ENCODE results near the gene KRTAP5-2. TPM values are rescaled to one million over a fixed set of nuclear protein-coding genes. Genes with fewer than 3 reads are reported as not detected.
A peak's percentile ranks its signal among the peaks of the same experiment; 100 is the strongest.

KRTAP5-2 gene
- total RNA-seq, 4 donors from 2014 or later = not detected

DNA sequence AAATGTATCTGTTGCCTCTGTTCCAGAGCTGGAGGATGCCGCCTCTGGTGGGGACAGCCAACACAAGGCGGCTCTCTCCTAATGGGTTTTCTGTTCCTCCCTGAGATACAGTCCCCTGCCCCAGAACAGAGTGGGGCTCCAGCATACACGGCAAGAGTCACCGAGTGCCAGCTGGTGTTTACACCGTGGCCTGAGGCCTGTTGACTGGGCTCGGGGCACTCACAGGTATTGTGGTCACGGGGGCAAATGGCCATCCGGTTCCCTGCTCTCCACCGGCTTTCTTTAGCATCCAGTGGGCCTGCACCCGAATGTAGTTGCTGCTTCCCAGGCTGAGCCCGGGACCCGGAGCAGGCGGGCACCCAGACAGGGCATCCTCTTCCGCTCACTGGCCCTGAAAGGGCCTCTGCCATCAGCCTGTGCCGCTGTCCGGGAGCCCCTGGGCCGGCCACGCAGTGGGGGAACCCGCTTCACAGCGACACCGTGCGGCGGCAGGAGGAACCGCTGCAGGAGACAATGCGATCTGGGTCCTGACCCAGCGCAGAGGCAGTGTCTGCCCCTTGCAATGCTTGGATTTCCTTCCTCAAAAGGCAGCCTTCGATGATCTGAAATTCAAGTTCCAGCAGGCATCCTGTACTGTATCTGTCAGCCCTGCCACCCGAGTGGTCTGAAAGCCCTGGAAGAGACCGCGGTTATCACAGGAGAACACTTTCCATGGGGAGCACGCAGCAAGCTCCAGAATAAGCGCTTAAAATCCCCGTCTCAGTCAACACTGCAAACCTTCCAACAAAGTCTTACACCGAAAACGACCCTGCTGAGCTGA, 30.6 kb upstream of the KRTAP5-2 start:
- Histone ChIP-seq H3K27me3 (peaks cover 74% of the 10 kb centered on the region), H3K27ac (no peak overlapping the region), H3K36me3 (no peaks in the 10 kb centered on the region), H3K4me1 (peaks cover 0 to 6% (median 0%) of the 10 kb centered on the region in 3 donors), H3K4me3 (no peak overlapping the region), H3K9me3 (no peaks in the 10 kb centered on the region)
- TF ChIP-seq, protein P1, sequence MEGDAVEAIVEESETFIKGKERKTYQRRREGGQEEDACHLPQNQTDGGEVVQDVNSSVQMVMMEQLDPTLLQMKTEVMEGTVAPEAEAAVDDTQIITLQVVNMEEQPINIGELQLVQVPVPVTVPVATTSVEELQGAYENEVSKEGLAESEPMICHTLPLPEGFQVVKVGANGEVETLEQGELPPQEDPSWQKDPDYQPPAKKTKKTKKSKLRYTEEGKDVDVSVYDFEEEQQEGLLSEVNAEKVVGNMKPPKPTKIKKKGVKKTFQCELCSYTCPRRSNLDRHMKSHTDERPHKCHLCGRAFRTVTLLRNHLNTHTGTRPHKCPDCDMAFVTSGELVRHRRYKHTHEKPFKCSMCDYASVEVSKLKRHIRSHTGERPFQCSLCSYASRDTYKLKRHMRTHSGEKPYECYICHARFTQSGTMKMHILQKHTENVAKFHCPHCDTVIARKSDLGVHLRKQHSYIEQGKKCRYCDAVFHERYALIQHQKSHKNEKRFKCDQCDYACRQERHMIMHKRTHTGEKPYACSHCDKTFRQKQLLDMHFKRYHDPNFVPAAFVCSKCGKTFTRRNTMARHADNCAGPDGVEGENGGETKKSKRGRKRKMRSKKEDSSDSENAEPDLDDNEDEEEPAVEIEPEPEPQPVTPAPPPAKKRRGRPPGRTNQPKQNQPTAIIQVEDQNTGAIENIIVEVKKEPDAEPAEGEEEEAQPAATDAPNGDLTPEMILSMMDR (IDR thresholded peaks at IDR 0.05) = peak; percentile 66 to 91 (median 79)
- no peak for TF ChIP-seq EP300 (IDR thresholded peaks at IDR 0.05)
- WGBS, 2 donors (ENCODE audit: low coverage in 1 of 2) = 46 to 70% methylated on average over 2 to 6 of the region's 35 CpGs
- ATAC-seq = peak; percentile 74

GRCh38 chr11:1625541-1625940, 27.4 kb upstream of the KRTAP5-2 start:
- no peak overlapping the region for H3K4me3 ChIP-seq
- no peaks in the 10 kb centered on the region for H3K9me3 ChIP-seq
- TF ChIP-seq, protein P1 (IDR thresholded peaks at IDR 0.05) = no peak
- TF ChIP-seq POLR2A (IDR thresholded peaks at IDR 0.05) = no peak
- 74 to 100% methylated on average over 1 to 9 of the region's 13 CpGs for WGBS, 2 donors (ENCODE audit: low coverage in 1 of 2)
- peaks cover 66% of the 10 kb centered on the region for H3K27me3 ChIP-seq
- no peak overlapping the region for H3K27ac ChIP-seq
- H3K4me1 ChIP-seq = peaks cover 0 to 6% (median 0%) of the 10 kb centered on the region in 3 donors
- H3K36me3 ChIP-seq = no peaks in the 10 kb centered on the region
- ATAC-seq = no peak

DNA sequence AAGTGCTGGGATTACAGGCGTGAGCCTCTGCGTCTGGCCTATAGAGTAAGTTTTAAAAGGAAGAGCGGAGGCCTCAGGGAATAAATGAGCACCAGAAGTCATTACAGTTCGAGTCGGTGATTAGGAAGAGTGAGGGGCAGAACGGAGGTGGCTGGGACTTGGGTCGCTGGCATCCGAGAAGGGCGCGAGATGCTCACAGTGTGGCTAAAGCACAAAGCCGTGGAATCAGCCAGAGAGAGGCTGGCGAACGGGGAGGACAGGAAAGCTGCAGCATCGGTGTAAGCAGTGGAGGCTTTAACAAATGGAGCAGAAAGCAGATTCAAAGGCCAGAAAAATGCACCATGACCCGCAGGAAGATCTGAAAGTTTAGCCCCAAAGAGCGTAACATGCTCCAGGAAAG, 26.5 kb upstream of the KRTAP5-2 start:
- TF ChIP-seq, protein P1 (IDR thresholded peaks at IDR 0.05) = no peak
- no peak for TF ChIP-seq EP300 (IDR thresholded peaks at IDR 0.05)
- no peak for TF ChIP-seq POLR2AphosphoS5 (IDR thresholded peaks at IDR 0.05)
- TF ChIP-seq POLR2A (IDR thresholded peaks at IDR 0.05) = no peak
- no peak overlapping the region for H3K27ac ChIP-seq
- 64 to 73% methylated on average over 6 to 15 of the region's 16 CpGs for whole genome bisulfite sequencing, 2 donors (ENCODE audit: low coverage in 1 of 2)
- H3K4me1 ChIP-seq = peaks cover 0 to 6% (median 0%) of the 10 kb centered on the region in 3 donors
- H3K27me3 ChIP-seq = peaks cover 66% of the 10 kb centered on the region
- H3K9me3 ChIP-seq = no peaks in the 10 kb centered on the region
- H3K36me3 ChIP-seq = no peaks in the 10 kb centered on the region
- ATAC-seq = no peak
- H3K4me3 ChIP-seq = no peak overlapping the region

DNA sequence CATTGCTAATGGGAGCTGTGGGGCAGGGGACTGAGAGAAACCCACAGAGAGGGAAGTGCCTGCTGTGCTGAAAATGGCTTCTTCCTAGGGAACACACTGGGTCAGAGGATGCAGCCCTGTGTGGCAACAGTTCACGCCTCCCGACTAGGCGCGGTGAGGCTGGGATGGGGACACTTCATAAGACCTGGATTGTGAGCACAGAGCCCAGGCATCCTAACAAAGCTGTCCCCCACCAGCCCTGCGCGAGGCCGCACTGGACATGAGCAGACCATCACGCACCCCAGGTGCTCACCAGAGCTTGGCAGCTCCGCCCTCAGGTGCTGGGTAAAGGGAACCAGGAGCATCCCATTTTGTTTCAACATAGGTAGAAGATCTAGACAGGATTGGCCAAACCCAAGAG, 25.6 kb upstream of the KRTAP5-2 start:
- WGBS, 2 donors (ENCODE audit: low coverage in 1 of 2) = 100% methylated on average over 1 of the region's 9 CpGs; no CpG with 5 or more reads in 1 of the 2 donors
- no peak overlapping the region for H3K4me3 ChIP-seq
- peaks cover 0 to 1% (median 0%) of the 10 kb centered on the region in 3 donors for H3K4me1 ChIP-seq
- TF ChIP-seq POLR2A (IDR thresholded peaks at IDR 0.05) (no peak), POLR2AphosphoS5 (IDR thresholded peaks at IDR 0.05) (no peak), EP300 (IDR thresholded peaks at IDR 0.05) (no peak)
- TF ChIP-seq, protein P1 (IDR thresholded peaks at IDR 0.05) = no peak
- H3K27me3 ChIP-seq = peaks cover 65% of the 10 kb centered on the region
- H3K9me3 ChIP-seq = no peaks in the 10 kb centered on the region
- H3K27ac ChIP-seq = no peak overlapping the region
- ATAC-seq = no peak
- H3K36me3 ChIP-seq = no peaks in the 10 kb centered on the region

DNA sequence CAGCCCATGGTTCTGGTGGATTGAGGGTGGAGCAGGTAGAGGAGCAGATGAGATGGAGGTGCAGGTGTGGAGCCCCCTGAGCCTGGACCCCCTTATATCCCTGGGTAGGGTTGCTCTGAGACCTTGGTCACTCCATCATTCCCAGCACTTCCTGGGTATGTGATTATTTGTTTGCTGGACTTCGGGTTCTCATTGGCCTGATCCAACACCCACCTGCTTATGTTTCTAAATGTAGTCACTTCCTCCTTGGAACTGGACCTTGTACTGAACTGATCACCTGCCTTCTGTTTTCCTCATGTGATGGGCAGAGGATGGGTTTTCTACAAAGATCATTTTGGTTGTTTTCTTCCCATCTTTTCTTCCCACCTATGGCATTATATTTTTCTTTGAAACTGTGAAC, 24.0 kb upstream of the KRTAP5-2 start, which contains the start of gene KRTAP5-4:
KRTAP5-4 (minus strand) TSS at position 53 of the 400 bp plus-strand sequence; CDS start at position 8, 45 bp downstream.
- no peak within 1 kb of the TSS for H3K27ac ChIP-seq
- TF ChIP-seq POLR2AphosphoS5 (IDR thresholded peaks at IDR 0.05) = no peak
- TF ChIP-seq EP300 (IDR thresholded peaks at IDR 0.05) = no peak
- TF ChIP-seq POLR2A (IDR thresholded peaks at IDR 0.05) = no peak
- TF ChIP-seq, protein P1 (IDR thresholded peaks at IDR 0.05) = no peak
- no peak within 1 kb of the TSS for H3K4me3 ChIP-seq
- WGBS, 2 donors (ENCODE audit: low coverage in 1 of 2) = 0 to 38% methylated on average over 1 of the region's 1 CpG
- H3K36me3 ChIP-seq = no peaks in the 10 kb centered on the region
- no peaks in the 10 kb centered on the region for H3K9me3 ChIP-seq
- H3K27me3 ChIP-seq = peaks cover 63% of the 10 kb centered on the region
- no peak for ATAC-seq
- H3K4me1 ChIP-seq = no peaks in the 10 kb centered on the region
